ENCODE data around the gene DIO3.
"Not testable (repeated sequence)": the region's sequence is repeated elsewhere in the genome, so short reads cannot be mapped to it uniquely, and the experiment has no call there.

DIO3 gene

DNA sequence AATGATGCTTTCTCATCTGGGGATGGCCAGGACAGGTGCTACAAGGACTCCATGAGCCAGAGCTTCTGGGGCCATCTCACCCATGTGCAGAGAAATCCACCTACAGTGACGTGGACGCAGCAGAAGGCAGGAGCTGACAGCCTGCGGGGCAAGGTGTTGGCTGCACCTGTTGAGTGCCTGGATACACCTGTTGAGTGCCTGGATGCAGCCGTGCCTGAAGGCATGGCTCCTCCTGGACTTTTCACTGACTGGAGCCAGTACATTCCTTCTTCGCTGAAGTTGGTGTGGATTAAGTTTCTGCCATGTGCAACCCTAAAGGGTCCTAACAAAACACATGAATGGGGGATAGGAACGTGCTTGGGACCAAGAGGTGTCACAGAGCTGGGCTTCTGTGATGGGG lies 7.4 kb upstream of the DIO3 start:
- TF ChIP-seq, protein P1, sequence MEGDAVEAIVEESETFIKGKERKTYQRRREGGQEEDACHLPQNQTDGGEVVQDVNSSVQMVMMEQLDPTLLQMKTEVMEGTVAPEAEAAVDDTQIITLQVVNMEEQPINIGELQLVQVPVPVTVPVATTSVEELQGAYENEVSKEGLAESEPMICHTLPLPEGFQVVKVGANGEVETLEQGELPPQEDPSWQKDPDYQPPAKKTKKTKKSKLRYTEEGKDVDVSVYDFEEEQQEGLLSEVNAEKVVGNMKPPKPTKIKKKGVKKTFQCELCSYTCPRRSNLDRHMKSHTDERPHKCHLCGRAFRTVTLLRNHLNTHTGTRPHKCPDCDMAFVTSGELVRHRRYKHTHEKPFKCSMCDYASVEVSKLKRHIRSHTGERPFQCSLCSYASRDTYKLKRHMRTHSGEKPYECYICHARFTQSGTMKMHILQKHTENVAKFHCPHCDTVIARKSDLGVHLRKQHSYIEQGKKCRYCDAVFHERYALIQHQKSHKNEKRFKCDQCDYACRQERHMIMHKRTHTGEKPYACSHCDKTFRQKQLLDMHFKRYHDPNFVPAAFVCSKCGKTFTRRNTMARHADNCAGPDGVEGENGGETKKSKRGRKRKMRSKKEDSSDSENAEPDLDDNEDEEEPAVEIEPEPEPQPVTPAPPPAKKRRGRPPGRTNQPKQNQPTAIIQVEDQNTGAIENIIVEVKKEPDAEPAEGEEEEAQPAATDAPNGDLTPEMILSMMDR (IDR thresholded peaks at IDR 0.05; ENCODE audit: insufficient read depth, low read depth, low read length, missing control alignments), result no peak
- DNase-seq (ENCODE audit: low read depth), result no peak
- no peak overlapping the region for H3K4me3 ChIP-seq (ENCODE audit: low read depth, low read length)

DNA sequence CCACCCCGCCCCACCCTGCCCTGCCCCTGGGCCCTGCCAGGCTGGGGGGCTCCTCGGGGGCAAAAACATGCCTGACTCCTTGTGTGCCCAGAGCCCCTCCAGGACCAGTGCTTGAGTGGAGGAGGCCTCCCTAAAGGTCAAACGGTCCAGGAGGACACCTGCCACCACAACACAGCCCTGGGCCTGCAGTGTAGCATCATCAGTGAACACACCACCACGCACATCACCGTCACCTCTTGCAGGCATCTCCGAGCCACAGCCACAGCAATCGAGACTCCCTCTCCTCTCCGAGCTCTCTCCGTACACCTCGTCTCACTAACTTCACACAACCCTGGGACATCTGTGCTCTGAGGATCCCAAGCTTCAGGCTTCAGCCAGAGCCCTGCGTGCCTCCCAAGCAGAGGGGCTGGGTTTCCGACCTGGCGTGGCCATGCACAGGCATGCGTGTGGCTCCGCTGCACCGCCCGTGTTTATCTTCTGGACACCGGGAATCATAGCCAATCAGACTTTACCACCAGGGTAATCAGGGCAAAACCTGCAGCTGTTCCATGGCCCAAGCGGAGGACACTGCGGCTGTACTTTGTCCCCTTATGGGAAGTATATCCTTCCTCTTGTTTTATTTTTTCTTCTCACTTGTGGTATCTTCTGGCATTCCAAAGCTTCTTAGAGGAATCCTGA lies 6.2 kb upstream of the DIO3 start:
- TF ChIP-seq, protein P1 (IDR thresholded peaks at IDR 0.05; ENCODE audit: insufficient read depth, low read depth, low read length, missing control alignments), result no peak
- no peak overlapping the region for H3K4me3 ChIP-seq (ENCODE audit: low read depth, low read length)
- no peak for DNase-seq (ENCODE audit: low read depth)

DNA sequence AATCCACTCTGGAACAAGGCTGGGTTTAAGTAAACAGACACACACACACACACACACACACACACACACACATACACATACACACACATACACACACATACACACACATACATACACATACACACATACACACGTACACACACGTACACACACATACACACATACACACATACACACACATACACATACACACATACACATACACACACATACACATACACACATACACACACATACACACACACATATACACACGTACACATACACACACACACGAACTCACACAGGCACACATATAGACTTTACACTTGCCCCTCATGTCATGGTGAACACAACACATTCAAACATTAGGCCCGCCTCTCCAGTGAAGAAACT lies 5.6 kb upstream of the DIO3 start:
- not testable (repeated sequence) for H3K4me3 ChIP-seq (ENCODE audit: low read depth, low read length); DNase-seq (ENCODE audit: low read depth)

DNA sequence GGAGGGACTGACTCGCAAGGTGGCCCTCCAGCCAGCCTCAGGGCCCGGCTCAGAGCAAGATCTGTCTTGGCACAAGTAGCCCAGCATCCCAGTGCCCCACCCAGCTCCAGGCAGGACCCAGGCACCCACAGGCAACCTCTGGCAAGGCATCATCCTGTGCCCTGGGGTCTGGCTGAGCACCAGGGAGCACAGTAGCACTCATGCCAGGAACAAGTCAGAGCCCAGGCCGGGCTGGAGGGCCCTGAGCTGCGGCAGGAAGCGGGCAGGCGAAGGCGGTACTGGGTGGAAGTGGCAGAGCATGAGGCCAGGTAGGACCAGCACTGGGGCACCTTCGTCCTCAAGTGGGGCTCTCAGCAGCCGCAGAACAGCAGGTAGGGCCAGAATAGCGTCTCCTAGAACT lies 5.2 kb upstream of the DIO3 start:
- no peak for DNase-seq (ENCODE audit: low read depth)
- H3K4me3 ChIP-seq (ENCODE audit: low read depth, low read length), result no peak overlapping the region
- TF ChIP-seq, protein P1 (IDR thresholded peaks at IDR 0.05; ENCODE audit: insufficient read depth, low read depth, low read length, missing control alignments), result no peak

DNA sequence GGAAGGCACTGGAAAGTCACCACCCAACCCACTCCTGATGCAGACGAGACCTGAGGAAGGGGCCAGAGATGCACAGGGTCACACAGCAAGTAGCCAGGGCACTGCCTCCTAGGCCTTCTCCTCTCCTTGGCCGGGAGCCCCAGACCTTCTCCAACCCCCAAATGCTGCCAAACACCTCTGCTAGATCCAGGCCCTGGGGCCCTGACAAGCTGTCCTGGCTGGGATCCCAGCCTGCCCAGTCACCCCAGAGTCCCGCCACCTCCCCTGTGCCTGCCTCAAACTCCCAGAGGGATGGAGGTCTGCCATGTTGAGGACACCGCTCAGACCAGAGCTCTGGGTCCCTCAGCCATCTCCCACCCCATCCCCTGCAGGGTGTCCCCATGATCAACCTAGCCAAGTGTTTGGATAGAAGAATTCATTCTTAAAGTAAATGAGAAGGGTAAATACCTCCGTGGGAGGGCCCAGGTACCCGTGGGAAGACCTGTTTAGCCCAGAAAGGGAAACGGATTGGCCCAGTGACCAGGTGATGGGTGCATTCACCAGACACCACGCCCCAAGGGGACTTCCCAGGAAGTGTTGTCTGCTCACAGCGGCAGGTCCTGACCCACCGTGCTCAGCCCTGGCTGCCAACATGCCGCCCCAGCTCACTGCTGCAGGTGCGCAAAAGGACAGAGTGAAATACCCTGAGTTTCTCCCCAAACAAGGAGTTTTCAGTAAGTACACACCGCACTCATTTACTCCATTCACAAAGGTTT lies 4.6 kb upstream of the DIO3 start:
- no peak for DNase-seq (ENCODE audit: low read depth)
- TF ChIP-seq, protein P1 (IDR thresholded peaks at IDR 0.05; ENCODE audit: insufficient read depth, low read depth, low read length, missing control alignments), result no peak
- no peak overlapping the region for H3K4me3 ChIP-seq (ENCODE audit: low read depth, low read length)

DNA sequence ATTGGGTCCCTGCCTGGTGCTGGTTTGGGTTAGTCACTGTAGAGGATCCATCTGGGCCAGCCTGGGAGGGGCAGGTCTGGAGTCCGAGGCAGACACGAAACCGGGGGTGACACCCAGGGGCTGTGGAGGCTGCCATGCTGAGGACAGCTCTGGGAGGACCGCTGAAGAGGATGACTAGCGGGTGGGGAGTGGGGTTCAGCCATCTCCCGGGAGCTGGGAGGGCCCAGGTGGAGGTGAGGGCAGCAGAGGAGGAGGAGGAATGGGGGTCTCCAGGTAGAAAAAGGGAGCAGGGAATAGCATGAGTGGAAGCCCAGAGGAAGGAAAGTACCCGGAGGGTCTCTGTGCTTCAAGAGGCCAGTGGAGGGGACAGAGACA lies 4.0 kb upstream of the DIO3 start:
- no peak for DNase-seq (ENCODE audit: low read depth)
- H3K4me3 ChIP-seq (ENCODE audit: low read depth, low read length), result no peak overlapping the region
- TF ChIP-seq, protein P1 (IDR thresholded peaks at IDR 0.05; ENCODE audit: insufficient read depth, low read depth, low read length, missing control alignments), result no peak

DNA sequence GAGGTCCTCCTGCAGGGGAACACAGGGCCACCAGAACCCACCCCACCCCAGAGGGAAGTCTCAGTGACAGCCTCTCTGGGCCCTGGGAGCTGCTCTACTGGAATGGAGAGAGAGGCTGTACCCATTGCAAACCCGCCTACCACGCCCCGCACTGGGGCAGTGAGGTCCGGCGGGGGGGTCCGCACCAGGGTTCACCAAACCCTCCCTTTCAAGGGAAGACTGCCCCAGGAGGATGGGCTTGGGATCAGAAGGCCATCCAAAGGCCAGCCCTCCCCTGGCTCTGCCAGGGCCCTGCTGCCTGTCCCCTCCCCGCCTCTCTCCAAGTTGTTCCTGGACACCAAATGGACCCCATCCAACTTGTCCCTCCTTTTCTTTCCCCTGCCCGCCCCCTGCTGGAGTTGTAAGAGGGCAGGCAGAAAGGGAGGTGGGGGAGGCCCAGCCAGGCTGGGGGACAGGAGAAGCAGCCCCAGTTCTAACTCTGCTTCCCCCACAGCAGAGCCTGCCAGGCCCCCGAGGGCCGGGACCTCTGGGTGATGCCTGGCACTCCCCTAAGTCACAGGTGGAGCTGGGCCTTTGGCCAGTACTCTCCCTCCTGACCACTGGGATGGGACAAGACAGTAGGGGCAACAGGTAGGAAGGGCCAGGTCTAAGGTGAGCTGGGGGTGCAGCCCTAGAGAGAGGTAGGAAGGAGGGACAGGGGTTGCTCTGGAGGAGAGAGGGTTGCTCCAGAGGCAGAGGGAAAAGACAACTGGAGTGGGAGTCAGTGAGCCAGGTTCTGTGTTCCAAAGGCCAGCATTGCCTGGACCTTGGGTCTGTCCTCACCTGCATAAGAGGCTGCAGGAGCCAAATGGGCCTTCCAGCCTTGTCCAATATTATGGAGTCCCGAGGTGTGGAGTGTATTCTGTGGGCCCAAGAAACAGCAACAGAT lies 3.2 kb upstream of the DIO3 start:
- DNase-seq (ENCODE audit: low read depth), result no peak
- TF ChIP-seq, protein P1 (IDR thresholded peaks at IDR 0.05; ENCODE audit: insufficient read depth, low read depth, low read length, missing control alignments), result no peak
- H3K4me3 ChIP-seq (ENCODE audit: low read depth, low read length), result no peak overlapping the region
